IMR-90 (cell line): ENCODE data around the gene TRIO. TPM values are rescaled to one million over a fixed set of nuclear protein-coding genes. Genes with fewer than 3 reads are reported as not detected.

ENCODE experiments used
- ATAC-seq: fragments of 200-7000 bp; cut with Tn5 transposase; 2 replicates; pipeline ENCODE4 v1.9.1; 2020; ENCODE audit warnings: low read depth, mild to moderate bottlenecking, moderate library complexity
- BruUV-seq: library from RNA; stranded (reverse); fragments of 400-500 nt; replicated peaks from 2 replicates; lab custom pipeline; 2021; lab: Mats Ljungman, UMichigan
- CTCF ChIA-PET: fragments of 300-600 bp; formaldehyde crosslinking; extraction: SDS; loops from one replicate; lab custom pipeline; 2021; ENCODE audit warnings: antibody characterized with exemption; lab: Yijun Ruan, JAX
- POLR2A ChIA-PET: fragments of 300-600 bp; sonication (Branson Sonifier 250); formaldehyde crosslinking; loops from one replicate; lab custom pipeline; 2022; ENCODE audit warnings: antibody characterized with exemption; ENCODE audit not compliant: unreplicated experiment; lab: Charles Lee
- DNase-seq: peaks from one replicate; pipeline ENCODE4 v3.0.0; 2013
- H2AFZ ChIP-seq: replicated peaks from 2 replicates; pipeline ENCODE3; 2013; ENCODE audit warnings: low read length, mild to moderate bottlenecking; ENCODE audit not compliant: poor library complexity
- H2AK5ac ChIP-seq: 2 replicates; pipeline ENCODE4 v1.6.1; 2013; ENCODE audit warnings: low read depth, low read length, inconsistent platforms
- H2AK9ac ChIP-seq: replicated peaks from 2 replicates; pipeline ENCODE3; 2013; ENCODE audit warnings: mild to moderate bottlenecking, low read depth, low read length, moderate library complexity; ENCODE audit not compliant: poor library complexity
- H2BK120ac ChIP-seq: 2 replicates; pipeline ENCODE4 v1.6.1; 2013; ENCODE audit warnings: low read depth, low read length, inconsistent platforms
- H2BK15ac ChIP-seq: 3 replicates; pipeline ENCODE4 v1.6.1; 2013; ENCODE audit warnings: low read depth, low read length, inconsistent platforms
- H2BK20ac ChIP-seq: 2 replicates; pipeline ENCODE4 v1.6.1; 2013; ENCODE audit warnings: low read depth, mild to moderate bottlenecking, inconsistent platforms, low read length, moderate library complexity
- H2BK5ac ChIP-seq: 2 replicates; pipeline ENCODE4 v1.6.1; 2013; ENCODE audit warnings: mild to moderate bottlenecking, low read depth, low read length, inconsistent platforms; ENCODE audit not compliant: poor library complexity, severe bottlenecking
- H3K14ac ChIP-seq: replicated peaks from 2 replicates; pipeline ENCODE4 v1.6.1; 2013; ENCODE audit warnings: low read depth, low read length, inconsistent platforms
- H3K18ac ChIP-seq: 2 replicates; pipeline ENCODE4 v1.6.1; 2013; ENCODE audit warnings: low read depth, low read length, control low read depth
- H3K23ac ChIP-seq: 2 replicates; pipeline ENCODE4 v1.6.1; 2013; ENCODE audit warnings: low read depth, low read length, inconsistent platforms
- H3K27ac ChIP-seq: 2 replicates; pipeline ENCODE4 v1.5.1; 2013; ENCODE audit warnings: mild to moderate bottlenecking, control low read depth, low read length; ENCODE audit not compliant: insufficient read depth
- H3K27me3 ChIP-seq: 2 replicates; pipeline ENCODE4 v1.6.1; 2013; ENCODE audit warnings: low read length; ENCODE audit not compliant: control insufficient read depth, insufficient read depth
- H3K36me3 ChIP-seq: 2 replicates; pipeline ENCODE4 v1.6.1; 2013; ENCODE audit warnings: low read length, mixed read lengths; ENCODE audit not compliant: control insufficient read depth, insufficient read depth
- H3K4ac ChIP-seq: 2 replicates; pipeline ENCODE4 v1.6.1; 2013; ENCODE audit warnings: low read depth, low read length, inconsistent platforms
- H3K4me1 ChIP-seq: 2 replicates; pipeline ENCODE4 v1.6.1; 2013; ENCODE audit warnings: low read length, mixed read lengths; ENCODE audit not compliant: control insufficient read depth, insufficient read depth
- H3K4me2 ChIP-seq: 2 replicates; pipeline ENCODE4 v1.6.1; 2013; ENCODE audit warnings: low read depth, mild to moderate bottlenecking, control low read depth, low read length, moderate library complexity
- H3K4me3 ChIP-seq: 2 replicates; pipeline ENCODE4 v1.5.1; 2013; ENCODE audit warnings: low read depth, mild to moderate bottlenecking, control low read depth, low read length, moderate library complexity; ENCODE audit not compliant: insufficient read depth
- H3K56ac ChIP-seq: 2 replicates; pipeline ENCODE4 v1.6.1; 2013; ENCODE audit warnings: low read length, inconsistent platforms; ENCODE audit not compliant: insufficient read depth; ENCODE audit errors: extremely low read depth
- H3K79me1 ChIP-seq, 2 experiments: 2 replicates each; pipeline ENCODE4 v1.6.1; 2013; ENCODE audit warnings: low read length in 2 of 2, inconsistent platforms in 1 of 2, low read depth in 1 of 2
- H3K9ac ChIP-seq: 2 replicates; pipeline ENCODE4 v1.6.1; 2013; ENCODE audit warnings: low read depth, low read length, control low read depth
- H3K9me1 ChIP-seq: 2 replicates; pipeline ENCODE4 v1.6.1; 2013; ENCODE audit warnings: low read length, inconsistent platforms; ENCODE audit not compliant: insufficient read depth
- H3K9me3 ChIP-seq: 2 replicates; pipeline ENCODE4 v1.6.1; 2013; ENCODE audit warnings: low read length; ENCODE audit not compliant: control insufficient read depth, insufficient read depth
- H4K20me1 ChIP-seq: 2 replicates; pipeline ENCODE4 v1.6.1; 2013; ENCODE audit warnings: low read length, inconsistent platforms; ENCODE audit not compliant: insufficient read depth
- H4K5ac ChIP-seq: 2 replicates; pipeline ENCODE4 v1.6.1; 2013; ENCODE audit warnings: mild to moderate bottlenecking, low read depth, low read length, control low read depth
- H4K8ac ChIP-seq, 2 experiments: 2 replicates each; pipeline ENCODE4 v1.6.1; 2013; ENCODE audit warnings: low read depth in 2 of 2, low read length in 2 of 2, control low read depth in 1 of 2, inconsistent platforms in 1 of 2
- H4K91ac ChIP-seq: 2 replicates; pipeline ENCODE4 v1.6.1; 2013; ENCODE audit warnings: low read depth, low read length, inconsistent platforms; ENCODE audit not compliant: insufficient read depth
- BHLHE40 ChIP-seq: fragments of 150-350 bp; IDR thresholded peaks from 2 replicates; pipeline ENCODE4 v1.6.1; 2016; ENCODE audit warnings: mild to moderate bottlenecking, low read depth, low read length
- CHD1 ChIP-seq: IDR thresholded peaks from 2 replicates; pipeline ENCODE4 v1.6.1; 2012; ENCODE audit warnings: low read depth, low read length, improper control_type of control experiment
- RAD21 ChIP-seq: IDR thresholded peaks from 2 replicates; pipeline ENCODE4 v1.6.1; 2012; ENCODE audit warnings: low read length, improper control_type of control experiment
- USF2 ChIP-seq: fragments of 150-350 bp; IDR thresholded peaks from 2 replicates; pipeline ENCODE4 v1.6.1; 2017; ENCODE audit warnings: mild to moderate bottlenecking, antibody characterized with exemption, low read length, low read depth
- WGBS, 2 experiments: methylation state at CpG; one replicate each; pipeline versions ENCODE4 v1.1.5 to v1.1.7; 2013; ENCODE audit warnings: missing lambda C conversion rate in 2 of 2; ENCODE audit not compliant: insufficient read length in 1 of 2; ENCODE audit errors: extremely low coverage in 2 of 2; 5-methylcytosine and 5-hydroxymethylcytosine counted together
- dilution Hi-C: fragments of 300-500 bp; cut with HindIII; formaldehyde crosslinking; loops from one replicate; pipeline ENCODE4 v1.14.3; 2018; ENCODE audit warnings: low sequenced_read_pairs; ENCODE audit not compliant: unreplicated experiment
- in situ Hi-C: fragments of 300-500 bp; cut with MboI; formaldehyde crosslinking; loops from 3 replicates; pipeline ENCODE4 v1.14.3; 2019; ENCODE audit warnings: low sequenced_read_pairs, inconsistent platforms, mixed read lengths
- intact Hi-C: fragments of 100-400 bp; cut with micrococcal nuclease; formaldehyde crosslinking; loops from 2 replicates; pipeline ENCODE4 v1.10.0; 2022
- polyA plus RNA-seq, 3 experiments: library from polyadenylated mRNA; depleted of rRNA; stranded (reverse); fragments of >200 nt; gene quantifications; 2 replicates each; pipeline ENCODE4 v1.2.3, GENCODE V29; 2012; ENCODE audit warnings: low replicate concordance in 1 of 3
- total RNA-seq: library from RNA; depleted of rRNA; stranded (reverse); fragments of >200 nt; gene quantifications from 2 replicates; pipeline ENCODE4 v1.2.3, GENCODE V29; 2012

The TRIO gene
- total and polyA plus RNA-seq, 2 of the 4 experiments (the other 2 are of a cell fraction) = 206 to 522 TPM

- no TSS peak for BruUV-seq
Measured at GRCh38 chr5:14503681-14504331, 360.7 kb downstream of the TRIO start.

More at GRCh38 chr5:14503681-14504331, 360.7 kb downstream of the TRIO start:
- no peaks in the 10 kb centered on the region for H3K9me3 ChIP-seq
- H3K27ac ChIP-seq = no peak overlapping the region
- H3K14ac ChIP-seq = no peak overlapping the region
- peaks cover 84% of the 10 kb centered on the region for H4K20me1 ChIP-seq
- H2AFZ ChIP-seq = no peak overlapping the region
- DNase-seq (no peak), ATAC-seq (no peak)
- no peak overlapping the region for H4K8ac ChIP-seq
- no peak overlapping the region for H3K56ac ChIP-seq
- no peak overlapping the region for H4K91ac ChIP-seq
- H3K23ac ChIP-seq = no peak overlapping the region
- H3K9ac ChIP-seq = no peak overlapping the region
- no peaks in the 10 kb centered on the region for H3K4me1 ChIP-seq
- no peak overlapping the region for H2BK15ac ChIP-seq
- TF ChIP-seq BHLHE40 (no peak), USF2 (no peak), CHD1 (no peak), RAD21 (no peak)
- no peak overlapping the region for H2AK5ac ChIP-seq
- H3K4ac ChIP-seq = no peak overlapping the region
- no peak overlapping the region for H3K4me3 ChIP-seq
- no peak overlapping the region for H2AK9ac ChIP-seq
- no peak overlapping the region for H3K18ac ChIP-seq
- H2BK120ac ChIP-seq = no peak overlapping the region
- no peak overlapping the region for H4K5ac ChIP-seq
- dilution Hi-C loops (no loop called here), intact Hi-C loops (no loop called here), in situ Hi-C loops (no loop called here)
- peaks cover 92% of the 10 kb centered on the region for H3K36me3 ChIP-seq
- H2BK5ac ChIP-seq = no peak overlapping the region
- WGBS, 2 experiments = 92% methylated on average over 7 of the region's 27 CpGs; no CpG with 5 or more reads in 1 of the 2 experiments
- H3K4me2 ChIP-seq = no peak overlapping the region
- no peak overlapping the region for H2BK20ac ChIP-seq
- ChIA-PET POLR2A (no interaction called here), CTCF (no interaction called here)
- peaks cover 18 to 86% of the 10 kb centered on the region in 2 experiments for H3K79me1 ChIP-seq
- peaks cover 5% of the 10 kb centered on the region; the same call in 1 of the 2 replicates for H3K9me1 ChIP-seq
- no peaks in the 10 kb centered on the region for H3K27me3 ChIP-seq
